Effector CD4-positive, alpha-beta T cell (primary cell): ENCODE data around the gene NEURL1.
A peak's percentile ranks its signal among the peaks of the same experiment; 100 is the strongest.
"Not testable (repeated sequence)": the region's sequence is repeated elsewhere in the genome, so short reads cannot be mapped to it uniquely, and the experiment has no call there.

Experiments
- DNase-seq: peaks from one replicate; pipeline ENCODE4 v3.0.0-alpha.2; 2020

Gene NEURL1

DNA sequence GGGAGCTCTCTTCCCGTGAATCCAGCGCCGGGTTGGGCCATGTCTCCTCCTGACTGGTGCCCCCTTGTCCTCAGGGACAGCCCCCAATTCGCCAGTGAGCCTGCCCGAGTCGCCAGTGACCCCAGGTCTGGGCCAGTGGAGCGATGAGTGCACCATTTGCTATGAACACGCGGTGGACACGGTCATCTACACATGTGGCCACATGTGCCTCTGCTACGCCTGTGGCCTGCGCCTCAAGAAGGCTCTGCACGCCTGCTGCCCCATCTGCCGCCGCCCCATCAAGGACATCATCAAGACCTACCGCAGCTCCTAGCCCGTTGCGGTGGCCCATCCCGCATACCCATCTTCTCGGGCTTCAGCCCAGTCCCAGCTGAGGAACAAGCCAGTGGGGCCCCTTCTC lies 96.6 kb downstream of the NEURL1 start:
- DNase-seq, result no peak

DNA sequence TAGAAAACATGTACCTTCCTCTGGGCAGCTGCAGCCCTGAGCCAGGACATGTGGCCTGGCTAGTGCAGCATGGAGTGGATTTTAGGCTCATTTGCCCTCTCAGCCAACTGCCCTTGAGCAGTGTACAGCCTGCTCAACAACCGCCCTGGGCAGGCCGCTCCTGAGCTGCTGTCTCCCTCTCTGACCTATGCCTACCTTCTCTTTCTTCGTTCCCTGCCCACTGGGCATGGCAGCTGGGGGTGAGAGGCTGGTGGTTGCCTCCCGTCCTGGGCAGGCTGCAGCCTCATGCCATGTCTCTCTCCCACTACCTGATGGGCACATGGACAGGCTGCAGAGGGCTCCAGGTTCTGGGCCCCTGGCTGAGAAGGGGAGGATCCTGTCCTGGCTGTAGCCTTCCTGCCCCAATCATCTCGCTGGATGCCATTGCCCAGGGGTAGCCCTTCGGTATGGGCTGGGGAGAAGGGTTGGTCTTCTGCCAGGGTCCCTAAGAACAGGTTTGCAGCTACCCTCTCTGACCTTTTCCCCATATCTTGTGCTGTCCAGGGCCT lies 97.3 kb downstream of the NEURL1 start:
- no peak for DNase-seq

- DNase-seq, result no peak
These were observed 98.9 kb downstream of the NEURL1 start for GRCh38 chr10:103592186-103593021.

DNA sequence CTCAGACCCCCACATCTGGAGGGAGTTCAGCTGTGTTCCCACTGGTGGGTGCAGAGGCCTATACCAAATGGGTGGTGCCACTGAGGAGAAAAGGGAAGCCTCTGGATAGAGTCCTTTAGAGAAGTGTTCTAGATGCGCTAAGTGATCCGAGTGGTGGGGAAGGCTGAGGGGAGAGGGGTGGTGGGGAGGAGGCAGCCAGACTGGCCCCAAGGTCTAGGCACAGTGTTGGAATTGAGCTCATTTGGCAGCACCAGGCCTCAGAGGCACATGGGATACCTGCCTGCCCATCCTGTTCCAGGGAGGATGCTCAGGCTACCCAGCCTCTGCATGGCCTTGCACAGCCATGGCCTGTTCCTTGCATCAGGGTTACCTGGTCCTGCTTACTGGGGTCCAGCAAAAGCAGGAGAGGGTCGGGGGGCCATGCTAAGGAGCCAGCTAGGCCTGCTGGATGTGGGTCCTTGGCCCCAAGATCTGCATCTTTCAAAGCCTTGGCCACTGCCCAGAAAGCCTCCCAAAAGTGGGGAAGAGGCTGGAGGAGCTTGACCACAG lies 99.6 kb downstream of the NEURL1 start:
- DNase-seq, result no peak

- no peak for DNase-seq
These were observed 102.6 kb downstream of the NEURL1 start for GRCh38 chr10:103595933-103596726.

- no peak for DNase-seq
These were observed 103.5 kb downstream of the NEURL1 start for GRCh38 chr10:103597003-103597402.

DNA sequence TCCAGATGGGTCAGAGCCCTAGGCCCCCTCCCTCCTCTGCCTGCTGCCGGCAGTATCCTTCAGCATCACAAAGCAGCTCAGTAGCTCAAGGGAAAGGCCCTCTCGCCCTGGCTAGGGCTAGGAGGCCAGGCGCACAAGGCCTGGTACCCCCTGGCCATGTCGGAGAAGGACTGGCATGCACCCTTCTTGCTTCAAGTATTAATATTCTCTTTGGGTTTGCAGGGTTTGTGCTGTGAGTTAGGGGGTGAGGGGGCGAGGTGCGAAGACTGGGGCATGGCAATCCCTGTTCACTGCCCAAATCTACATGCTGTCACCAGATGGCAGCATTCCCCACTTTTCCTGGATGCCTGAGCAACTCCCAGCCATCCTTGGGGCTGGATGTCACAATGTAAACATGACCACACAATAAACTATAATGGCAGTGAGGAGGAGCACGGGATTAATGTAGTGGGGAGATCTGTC lies 105.2 kb downstream of the NEURL1 start:
- no peak for DNase-seq

DNA sequence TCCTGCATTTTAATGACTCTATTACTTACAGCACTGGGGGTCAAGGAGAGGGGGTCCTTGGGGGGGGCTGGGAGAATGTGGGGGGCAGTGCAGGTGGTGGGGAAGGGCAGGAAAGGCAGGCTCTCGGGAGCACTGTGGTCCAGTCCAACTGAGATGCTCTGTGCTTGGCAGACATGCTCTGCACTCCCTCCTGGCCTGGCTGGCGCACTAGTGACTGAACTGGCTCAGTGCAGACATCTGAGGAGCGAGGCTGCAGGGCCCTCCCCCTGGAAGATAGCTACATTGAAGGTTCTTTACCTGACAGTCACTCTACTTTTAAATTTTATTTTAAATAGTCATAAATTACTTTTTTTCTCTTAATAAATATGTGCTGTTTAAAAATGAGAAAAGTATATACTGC lies 105.7 kb downstream of the NEURL1 start:
- DNase-seq, result no peak

DNA sequence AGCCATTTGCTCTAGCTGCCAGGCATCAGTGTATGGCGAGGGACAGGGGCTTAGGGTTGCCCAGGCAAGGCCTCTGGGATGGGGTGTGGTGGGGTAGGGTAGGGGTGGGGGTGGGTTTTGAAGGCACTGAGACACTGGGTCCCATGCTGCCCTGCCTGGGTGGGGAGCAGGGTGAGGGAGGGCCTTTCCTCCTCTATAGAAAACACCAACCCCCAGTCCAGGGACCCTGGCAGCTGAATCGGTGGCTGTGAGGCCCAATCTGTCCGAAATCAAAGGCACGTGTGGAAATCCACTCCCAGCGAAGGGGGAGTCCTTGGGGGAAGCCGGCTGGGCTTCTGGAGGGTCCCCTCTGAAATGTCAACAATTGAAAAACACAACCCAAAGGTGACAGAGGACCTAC lies 106.4 kb downstream of the NEURL1 start:
- DNase-seq, result no peak

- no peak for DNase-seq
These were observed 106.8 kb downstream of the NEURL1 start for GRCh38 chr10:103600325-103600724.

- DNase-seq, result no peak
These were observed 107.6 kb downstream of the NEURL1 start for GRCh38 chr10:103600956-103601569.

DNA sequence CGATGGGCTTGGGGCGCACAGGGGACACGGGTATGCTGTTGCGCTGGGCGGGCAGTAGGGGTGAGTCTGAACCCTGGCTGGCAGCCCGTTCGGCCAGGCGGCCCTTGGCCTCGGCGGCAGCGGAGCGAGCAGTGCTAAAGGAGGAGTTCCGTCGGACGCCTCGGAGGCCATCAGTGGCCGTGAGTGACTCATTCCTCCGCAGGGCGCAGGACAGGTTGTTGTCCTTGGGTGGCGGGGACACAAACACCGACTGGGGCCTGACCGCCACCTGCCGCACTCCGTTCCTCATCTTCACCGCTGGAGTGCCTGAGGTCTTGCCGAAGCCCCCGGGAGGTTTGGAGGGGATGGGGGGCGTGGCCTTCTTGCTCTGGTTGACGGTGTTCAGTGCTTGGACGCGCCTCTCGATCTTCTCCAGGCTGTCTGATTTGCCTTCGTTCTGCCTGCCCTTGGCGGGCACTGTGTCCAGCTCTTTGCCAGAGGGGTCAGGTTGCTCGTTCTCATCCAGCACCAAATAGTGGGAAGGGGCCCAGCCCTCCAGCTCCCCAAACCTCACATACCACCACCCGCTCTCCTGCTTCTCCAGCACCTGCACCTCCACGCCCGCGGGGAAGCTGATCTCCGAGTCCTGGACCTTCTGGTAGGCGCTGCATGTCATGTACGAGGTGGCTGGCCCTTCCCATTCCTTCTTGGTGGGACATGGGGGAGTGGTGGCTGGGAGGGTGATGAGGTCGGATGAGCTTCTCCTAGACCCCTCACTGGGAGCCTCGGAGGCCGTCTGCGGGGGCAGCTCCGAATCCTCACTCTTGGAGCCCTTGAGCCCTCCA lies 108.7 kb downstream of the NEURL1 start:
- DNase-seq, result no peak

DNA sequence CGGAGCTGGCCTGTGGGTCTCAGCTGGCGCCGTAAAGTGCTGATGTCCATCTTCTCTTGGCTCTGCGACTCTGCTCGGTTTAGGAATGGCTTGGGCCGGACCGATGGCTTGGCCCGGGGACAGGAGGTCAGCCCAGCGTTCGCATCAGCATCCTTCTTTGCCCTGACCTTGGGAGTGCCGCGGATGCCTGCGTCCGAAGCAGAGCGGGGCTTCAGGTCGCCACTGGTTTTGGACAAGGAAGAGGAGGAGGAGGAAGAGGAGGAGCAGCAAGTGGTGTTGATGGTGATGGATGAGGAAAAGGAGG lies 109.3 kb downstream of the NEURL1 start:
- no peak for DNase-seq

- no peak for DNase-seq
These were observed 109.9 kb downstream of the NEURL1 start for GRCh38 chr10:103603382-103603781.

GRCh38 chr10:103605359-103606096 lies 112.0 kb downstream of the NEURL1 start:
- DNase-seq, result peak; percentile 37

DNA sequence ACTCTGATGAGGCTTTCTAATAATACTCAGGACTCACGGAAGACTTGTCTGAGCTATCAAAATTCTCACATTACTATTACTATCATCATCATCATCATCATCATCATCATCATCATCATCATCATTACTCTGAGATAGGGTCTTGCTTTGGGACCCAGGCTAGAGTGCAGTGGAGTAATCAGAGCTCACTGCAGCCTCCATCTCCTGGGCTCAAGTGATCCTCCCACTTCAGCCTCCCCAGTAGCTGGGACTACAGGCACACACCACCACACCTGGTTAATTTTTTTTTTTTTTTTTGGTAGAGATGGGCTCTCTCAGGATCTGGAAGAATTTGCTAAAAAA lies 112.6 kb downstream of the NEURL1 start:
- not testable (repeated sequence) for DNase-seq

DNA sequence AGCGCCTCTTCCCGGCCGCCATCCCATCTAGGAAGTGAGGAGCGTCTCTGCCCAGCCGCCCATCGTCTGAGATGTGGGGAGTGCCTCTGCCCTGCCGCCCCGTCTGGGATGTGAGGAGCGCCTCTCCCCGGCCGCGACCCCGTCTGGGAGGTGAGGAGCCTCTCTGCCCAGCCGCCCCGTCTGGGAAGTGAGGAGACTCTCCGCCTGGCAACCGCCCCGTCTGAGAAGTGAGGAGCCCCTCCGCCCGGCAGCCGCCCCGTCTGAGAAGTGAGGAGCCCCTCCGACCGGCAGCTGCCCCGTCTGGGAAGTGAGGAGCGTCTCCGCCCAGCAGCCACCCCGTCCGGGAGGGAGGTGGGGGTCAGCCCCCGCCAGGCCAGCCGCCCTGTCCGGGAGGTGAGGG lies 113.5 kb downstream of the NEURL1 start:
- DNase-seq, result not testable (repeated sequence)

GRCh38 chr10:103608056-103608455 lies 114.6 kb downstream of the NEURL1 start:
- DNase-seq, result not testable (repeated sequence)

GRCh38 chr10:103609231-103610082 lies 116.0 kb downstream of the NEURL1 start:
- DNase-seq, result no peak

DNA sequence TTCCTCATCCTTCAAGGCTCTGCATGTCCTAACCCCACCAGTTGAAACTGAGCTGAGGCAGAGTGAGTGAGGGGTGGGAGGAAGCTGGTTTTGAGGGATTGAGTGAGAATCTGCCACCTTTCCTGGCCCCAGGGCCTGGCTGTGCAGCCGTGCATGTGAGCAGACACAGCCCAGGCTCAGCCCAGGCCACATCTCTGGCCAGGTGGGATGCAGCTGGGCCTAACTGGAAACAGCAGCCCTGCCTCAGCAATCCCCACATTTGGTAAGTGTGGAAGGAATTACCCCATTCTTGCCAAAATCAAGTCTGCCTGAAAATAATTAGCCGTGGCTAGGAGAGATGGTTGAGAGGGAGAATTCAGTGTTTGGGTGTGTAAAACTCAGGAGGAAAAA lies 116.6 kb downstream of the NEURL1 start:
- no peak for DNase-seq
